IPS-18c (cell line): ENCODE data around the gene S1PR4.
"Not testable (repeated sequence)": the region's sequence is repeated elsewhere in the genome, so short reads cannot be mapped to it uniquely, and the experiment has no call there.

Experiments used
- H3K4me3 ChIP-seq: 2 replicates; pipeline ENCODE4 v1.7.0; 2013; ENCODE audit warnings: low read depth, mild to moderate bottlenecking, low read length, moderate library complexity; ENCODE audit not compliant: insufficient read depth
- H3K9me3 ChIP-seq: one replicate; pipeline ENCODE4 v1.6.1; 2013; ENCODE audit warnings: mild to moderate bottlenecking, low read length, moderate library complexity; ENCODE audit not compliant: control insufficient read depth, insufficient read depth

S1PR4 gene

GRCh38 chr19:3201072-3201700 is 22.6 kb downstream of the S1PR4 start:
- Histone ChIP-seq H3K4me3 (no peak overlapping the region), H3K9me3 (no peaks in the 10 kb centered on the region)

GRCh38 chr19:3201911-3202310 is 23.3 kb downstream of the S1PR4 start:
- no peaks in the 10 kb centered on the region for H3K9me3 ChIP-seq
- no peak overlapping the region for H3K4me3 ChIP-seq

GRCh38 chr19:3202346-3202745 is 23.8 kb downstream of the S1PR4 start:
- Histone ChIP-seq H3K4me3 (no peak overlapping the region), H3K9me3 (no peaks in the 10 kb centered on the region)

- H3K9me3 ChIP-seq, H3K4me3 ChIP-seq: not testable (repeated sequence)
These were observed 24.3 kb downstream of the S1PR4 start for GRCh38 chr19:3202895-3203294.

- Histone ChIP-seq H3K9me3 (no peaks in the 10 kb centered on the region), H3K4me3 (no peak overlapping the region)
These were observed 25.5 kb downstream of the S1PR4 start for GRCh38 chr19:3203805-3204645.

- H3K4me3 ChIP-seq: no peak overlapping the region
- H3K9me3 ChIP-seq: no peaks in the 10 kb centered on the region
These were observed 26.2 kb downstream of the S1PR4 start for GRCh38 chr19:3204646-3205275.

GRCh38 chr19:3206216-3206953 is 27.8 kb downstream of the S1PR4 start:
- Histone ChIP-seq H3K4me3 (no peak overlapping the region), H3K9me3 (peaks cover 2% of the 10 kb centered on the region)

GRCh38 chr19:3207461-3208242 is 29.1 kb downstream of the S1PR4 start:
- Histone ChIP-seq H3K9me3 (peaks cover 2% of the 10 kb centered on the region), H3K4me3 (no peak overlapping the region)

GRCh38 chr19:3208317-3209207 is 30.0 kb downstream of the S1PR4 start:
- H3K4me3 ChIP-seq: no peak overlapping the region
- peaks cover 2% of the 10 kb centered on the region for H3K9me3 ChIP-seq

GRCh38 chr19:3210347-3211017 is 31.9 kb downstream of the S1PR4 start:
- H3K9me3 ChIP-seq: peaks cover 2% of the 10 kb centered on the region
- no peak overlapping the region for H3K4me3 ChIP-seq

GRCh38 chr19:3211191-3211590 is 32.6 kb downstream of the S1PR4 start:
- Histone ChIP-seq H3K4me3 (no peak overlapping the region), H3K9me3 (peaks cover 2% of the 10 kb centered on the region)

- H3K4me3 ChIP-seq: no peak overlapping the region
- peaks cover 2% of the 10 kb centered on the region for H3K9me3 ChIP-seq
These were observed 34.6 kb downstream of the S1PR4 start for GRCh38 chr19:3213159-3213558.

- H3K4me3 ChIP-seq: no peak overlapping the region
These were observed 38.3 kb downstream of the S1PR4 start for GRCh38 chr19:3216874-3217273.

GRCh38 chr19:3220576-3220975 is 42.0 kb downstream of the S1PR4 start:
- no peaks in the 10 kb centered on the region for H3K9me3 ChIP-seq

More at GRCh38 chr19:3216874-3217273, 38.3 kb downstream of the S1PR4 start:
- H3K9me3 ChIP-seq: no peaks in the 10 kb centered on the region

GRCh38 chr19:3221576-3221975 is 43.0 kb downstream of the S1PR4 start:
- not testable (repeated sequence) for H3K4me3 ChIP-seq, H3K9me3 ChIP-seq

More at GRCh38 chr19:3220576-3220975, 42.0 kb downstream of the S1PR4 start:
- H3K4me3 ChIP-seq: no peak overlapping the region
